GM12864 (cell line): ENCODE measurements around the gene PARK7.
A peak's percentile ranks its signal among the peaks of the same experiment; 100 is the strongest.

Source experiments
- DNase-seq: peaks from one replicate; pipeline ENCODE4 v3.0.0-alpha.2; 2011; ENCODE audit warnings: low read depth
- H3K4me3 ChIP-seq: 2 replicates; pipeline ENCODE4 v1.5.1; 2011; ENCODE audit warnings: mild to moderate bottlenecking, low read depth, low read length, control low read depth
- TF ChIP-seq, protein P1 (sequence below): IDR thresholded peaks from 2 replicates; pipeline ENCODE4 v1.5.1; 2011; ENCODE audit warnings: low read depth, mild to moderate bottlenecking, moderate library complexity, low read length, control low read depth, inconsistent platforms; ENCODE audit errors: missing control alignments

PARK7 gene

GRCh38 chr1:7993593-7994479 is 32.3 kb downstream of the PARK7 start:
- no peak overlapping the region for H3K4me3 ChIP-seq
- peak; percentile 49 for DNase-seq
- TF ChIP-seq, protein P1, sequence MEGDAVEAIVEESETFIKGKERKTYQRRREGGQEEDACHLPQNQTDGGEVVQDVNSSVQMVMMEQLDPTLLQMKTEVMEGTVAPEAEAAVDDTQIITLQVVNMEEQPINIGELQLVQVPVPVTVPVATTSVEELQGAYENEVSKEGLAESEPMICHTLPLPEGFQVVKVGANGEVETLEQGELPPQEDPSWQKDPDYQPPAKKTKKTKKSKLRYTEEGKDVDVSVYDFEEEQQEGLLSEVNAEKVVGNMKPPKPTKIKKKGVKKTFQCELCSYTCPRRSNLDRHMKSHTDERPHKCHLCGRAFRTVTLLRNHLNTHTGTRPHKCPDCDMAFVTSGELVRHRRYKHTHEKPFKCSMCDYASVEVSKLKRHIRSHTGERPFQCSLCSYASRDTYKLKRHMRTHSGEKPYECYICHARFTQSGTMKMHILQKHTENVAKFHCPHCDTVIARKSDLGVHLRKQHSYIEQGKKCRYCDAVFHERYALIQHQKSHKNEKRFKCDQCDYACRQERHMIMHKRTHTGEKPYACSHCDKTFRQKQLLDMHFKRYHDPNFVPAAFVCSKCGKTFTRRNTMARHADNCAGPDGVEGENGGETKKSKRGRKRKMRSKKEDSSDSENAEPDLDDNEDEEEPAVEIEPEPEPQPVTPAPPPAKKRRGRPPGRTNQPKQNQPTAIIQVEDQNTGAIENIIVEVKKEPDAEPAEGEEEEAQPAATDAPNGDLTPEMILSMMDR: no peak

DNA sequence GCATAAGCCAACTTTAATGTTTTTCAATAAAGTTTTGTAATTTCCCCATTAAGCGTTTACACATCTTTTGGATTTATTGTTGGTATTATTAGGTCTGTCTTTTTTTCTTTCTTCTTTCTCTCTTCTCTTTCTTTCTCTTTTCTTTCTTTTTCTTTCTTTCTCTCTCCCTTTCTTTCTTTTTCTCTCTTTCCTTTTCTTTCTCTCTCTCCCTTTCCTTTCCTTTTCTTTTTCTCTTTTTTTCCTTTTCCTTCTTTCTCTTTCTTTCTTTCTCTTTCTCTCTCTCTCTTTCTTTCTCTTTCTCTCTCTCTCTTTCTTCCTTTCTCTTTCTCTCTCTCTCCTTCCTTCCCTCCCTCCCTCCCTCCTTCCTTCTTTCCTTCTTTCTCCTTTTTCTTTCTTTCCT is 33.3 kb downstream of the PARK7 start:
- no peak overlapping the region for H3K4me3 ChIP-seq
- TF ChIP-seq, protein P1: no peak
- DNase-seq: no peak

DNA sequence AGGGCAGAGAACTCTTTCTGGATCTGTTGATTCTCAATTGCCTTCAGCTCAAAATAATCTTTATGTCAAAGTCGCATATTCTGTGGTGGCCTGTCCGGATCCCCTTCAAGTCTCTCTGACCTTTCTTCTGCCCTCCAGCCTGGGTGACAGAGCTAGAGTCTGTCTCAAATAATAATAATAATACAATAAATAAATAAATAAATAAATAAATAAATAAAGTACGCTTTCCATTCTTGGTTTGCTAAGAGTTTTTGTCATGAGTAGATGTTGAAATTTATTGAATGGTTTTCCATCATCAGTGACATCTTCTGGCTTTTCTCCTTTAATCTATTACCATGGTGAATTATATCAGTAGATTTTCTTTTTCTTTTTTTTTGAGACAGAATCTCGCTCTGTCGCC is 33.9 kb downstream of the PARK7 start:
- TF ChIP-seq, protein P1: no peak
- no peak overlapping the region for H3K4me3 ChIP-seq

DNA sequence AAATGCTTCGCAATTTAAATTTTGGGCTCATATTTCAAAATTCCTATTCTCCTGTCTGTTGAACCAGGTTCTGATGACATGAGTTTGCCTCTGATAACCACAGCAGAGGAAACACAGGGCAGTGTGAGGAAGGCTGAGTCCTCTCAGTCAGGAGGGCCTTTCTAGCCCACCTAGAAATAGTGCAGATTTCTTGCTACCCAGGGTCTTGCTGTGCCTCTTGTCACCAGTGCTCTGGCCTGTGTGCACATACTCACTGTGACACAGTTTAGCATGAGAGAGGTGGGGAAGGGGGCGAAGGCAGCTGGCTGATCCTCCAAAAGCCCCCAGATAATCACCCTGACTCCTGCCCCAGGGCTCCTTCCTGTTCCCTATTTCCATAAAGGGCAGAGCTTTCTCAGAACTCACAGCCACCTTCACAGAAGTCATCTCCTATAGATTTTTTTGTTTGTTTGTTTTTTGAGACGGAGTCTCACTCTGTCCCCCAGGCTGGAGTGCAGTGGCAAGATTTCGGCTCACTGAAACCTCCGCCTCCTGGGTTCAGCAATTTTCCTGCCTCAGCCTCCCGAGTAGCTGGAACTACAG is 40.9 kb downstream of the PARK7 start:
- TF ChIP-seq, protein P1: no peak
- no peak for DNase-seq
- H3K4me3 ChIP-seq: no peak overlapping the region

More for the DNA sequence above, 33.9 kb downstream of the PARK7 start:
- DNase-seq: no peak

GRCh38 chr1:8002921-8003320 is 41.4 kb downstream of the PARK7 start:
- TF ChIP-seq, protein P1: no peak
- no peak overlapping the region for H3K4me3 ChIP-seq
- DNase-seq: no peak

DNA sequence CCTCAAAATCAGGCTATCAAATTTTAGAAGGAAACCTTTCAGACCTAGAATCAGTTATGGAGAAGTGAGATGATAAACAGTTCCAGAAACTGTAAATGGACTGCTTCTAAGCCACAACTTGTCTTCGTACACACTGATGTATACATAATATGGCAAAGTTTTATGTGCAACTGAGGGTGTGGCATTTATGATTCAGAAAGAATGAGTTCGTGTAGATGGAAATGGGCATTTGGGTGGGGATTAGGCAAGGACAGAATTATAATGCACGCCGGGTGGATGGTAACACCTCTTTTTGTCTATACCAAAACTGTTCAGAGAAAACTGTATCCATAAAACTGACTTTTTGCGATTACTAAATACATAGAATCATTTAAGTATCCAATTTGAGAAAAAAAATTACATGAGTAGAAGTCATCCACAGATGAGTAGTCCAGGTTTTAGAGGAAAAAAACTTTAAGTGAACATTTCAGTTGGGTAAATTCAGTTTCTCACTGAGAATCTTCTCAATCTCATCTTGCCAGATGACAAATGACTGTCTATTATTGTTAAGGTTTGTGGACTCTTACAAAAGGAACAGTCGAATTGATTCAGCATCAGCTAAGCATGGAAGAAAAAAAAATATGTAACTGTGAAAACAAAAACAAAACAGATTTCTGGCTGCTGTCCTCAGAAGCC is 42.1 kb downstream of the PARK7 start:
- TF ChIP-seq, protein P1: no peak
- no peak for DNase-seq
- H3K4me3 ChIP-seq: no peak overlapping the region
